Stimulated activated CD4-positive, alpha-beta T cell treated with anti-CD3 and anti-CD28 coated beads, Interleukin-1b, Interleukin-23, amount 100 ng/mL, for 1 hour (primary cell): ENCODE results near the gene RBMS1.

Experiments
- DNase-seq, 2 donors: peaks; one replicate each; pipeline ENCODE4 v3.0.0-alpha.2; 2020; ENCODE audit warnings: low read depth in 2 of 2

RBMS1 gene

GRCh38 chr2:160362541-160362940, 131.1 kb downstream of the RBMS1 start:
- no peak for DNase-seq

DNA sequence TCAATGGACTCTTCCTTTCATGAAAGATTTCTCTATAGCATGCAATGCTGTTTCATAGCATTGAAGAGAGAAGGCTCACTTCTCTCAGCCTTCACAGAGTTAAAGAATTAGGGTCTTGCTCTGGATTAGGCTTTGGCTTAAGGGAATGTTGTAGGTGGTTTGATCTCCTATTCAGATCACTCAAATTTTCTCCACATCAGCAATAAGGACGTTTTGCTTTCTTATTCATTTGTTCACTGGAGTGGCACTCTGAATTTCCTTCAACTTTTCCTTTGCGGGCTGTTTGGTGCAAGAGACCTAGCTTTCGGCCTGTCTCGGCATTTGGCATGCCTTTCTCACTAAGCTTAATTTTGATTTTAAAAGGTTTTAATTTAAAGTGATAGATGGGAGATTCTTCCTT, 131.6 kb downstream of the RBMS1 start:
- DNase-seq: no peak

GRCh38 chr2:160360089-160360757, 133.4 kb downstream of the RBMS1 start:
- DNase-seq: no peak

- no peak for DNase-seq
Observed at GRCh38 chr2:160358046-160358445, 135.6 kb downstream of the RBMS1 start.

GRCh38 chr2:160356485-160356884, 137.1 kb downstream of the RBMS1 start:
- no peak for DNase-seq

GRCh38 chr2:160355080-160355479, 138.5 kb downstream of the RBMS1 start:
- no peak for DNase-seq

DNA sequence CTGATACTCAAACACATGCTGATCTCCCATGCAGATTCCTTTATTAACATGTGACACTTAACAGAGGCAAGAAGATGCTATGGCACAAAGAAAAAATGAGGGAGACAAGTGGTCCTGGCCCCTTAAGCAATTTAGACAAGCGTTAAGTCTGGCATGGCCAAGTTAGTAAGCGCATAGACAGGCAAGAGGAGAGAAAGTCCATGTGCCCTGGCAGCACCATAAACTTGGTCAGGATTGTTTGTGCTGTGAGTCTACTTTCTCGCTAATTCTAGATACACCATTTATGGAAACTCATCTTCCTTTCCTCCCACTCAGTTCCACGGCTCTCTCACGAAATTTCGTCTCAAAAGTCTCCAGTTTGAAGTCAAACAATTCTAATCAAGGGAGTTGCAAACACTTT, 138.9 kb downstream of the RBMS1 start:
- DNase-seq: no peak

- no peak for DNase-seq
Observed at GRCh38 chr2:160353813-160354212, 139.8 kb downstream of the RBMS1 start.

- DNase-seq: no peak
Observed at GRCh38 chr2:160353166-160353565, 140.4 kb downstream of the RBMS1 start.

DNA sequence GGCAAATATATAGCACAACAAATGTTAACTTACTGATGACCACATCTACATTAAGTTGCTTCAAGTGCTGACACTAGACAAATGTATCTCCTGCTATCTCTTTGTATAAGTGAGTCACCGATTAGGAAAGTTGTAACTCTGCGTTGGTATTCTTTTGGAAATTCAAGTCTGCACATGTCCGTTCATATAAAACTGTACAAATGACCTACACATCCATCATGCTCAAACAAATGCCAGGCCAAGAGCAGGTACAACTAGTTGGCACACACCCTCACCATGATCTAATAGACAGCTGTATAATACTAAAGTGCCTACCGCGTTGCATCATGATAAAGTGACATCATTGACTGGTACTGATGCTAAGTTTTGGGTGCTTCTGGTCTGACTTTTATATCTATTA, 141.1 kb downstream of the RBMS1 start:
- DNase-seq: no peak

DNA sequence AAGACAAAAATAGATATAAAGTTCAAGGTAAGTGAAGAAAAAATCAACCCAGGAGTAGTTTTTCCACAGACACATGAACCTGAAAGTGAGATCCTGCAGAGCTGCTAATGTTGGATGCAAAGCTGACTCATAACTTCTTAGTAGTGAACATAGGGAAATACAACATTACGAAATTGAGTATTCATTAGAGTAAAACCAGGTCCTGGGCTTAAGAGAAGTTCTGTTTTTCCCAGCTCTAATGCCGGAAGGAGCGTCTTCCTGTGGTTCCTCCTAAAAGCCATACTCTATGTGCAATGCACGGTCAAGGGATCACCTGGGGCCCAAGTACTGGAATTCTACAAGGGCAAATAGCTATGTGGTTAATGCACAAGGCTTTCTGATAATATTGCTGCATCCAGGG, 141.7 kb downstream of the RBMS1 start:
- no peak for DNase-seq

DNA sequence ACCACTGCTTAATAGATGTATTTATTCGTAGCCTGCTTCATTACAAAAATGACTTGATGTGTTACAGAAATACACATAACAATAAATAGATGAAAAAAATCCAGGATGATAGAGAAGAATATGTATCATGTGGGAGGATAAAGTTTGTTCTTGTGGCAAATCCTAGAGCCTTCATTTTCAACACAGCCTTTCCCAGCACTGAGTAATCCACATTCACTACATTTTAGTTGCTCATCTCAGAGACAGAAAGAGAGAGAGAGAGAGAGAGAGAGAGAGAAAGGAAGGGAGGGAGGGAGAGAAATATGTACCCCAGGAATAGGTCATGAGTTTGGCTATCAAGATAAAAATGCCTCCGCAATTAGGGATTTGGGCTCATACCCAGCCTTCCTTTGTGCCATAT, 144.3 kb downstream of the RBMS1 start:
- no peak for DNase-seq

- DNase-seq: no peak
Observed at GRCh38 chr2:160347269-160347863, 146.2 kb downstream of the RBMS1 start.

- DNase-seq: no peak
Observed at GRCh38 chr2:160345071-160345764, 148.4 kb downstream of the RBMS1 start.

DNA sequence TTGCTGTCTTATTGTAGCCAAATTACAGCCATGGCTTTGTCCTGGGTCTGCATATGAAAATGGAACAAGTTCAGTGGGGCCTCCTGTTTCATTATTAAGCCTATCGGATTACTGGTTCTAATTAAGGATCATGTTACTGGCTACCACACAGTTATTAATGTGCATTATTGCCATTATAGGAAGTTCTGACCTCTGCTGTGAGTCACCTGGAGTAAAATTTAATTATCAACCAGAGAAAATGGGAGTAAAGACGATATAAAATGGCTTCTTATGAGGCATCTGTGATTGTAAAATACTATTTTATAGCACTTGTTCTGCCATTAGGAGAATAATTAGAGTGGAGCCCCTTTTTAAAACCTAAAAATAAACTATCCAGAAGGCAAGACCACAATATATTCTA, 150.2 kb downstream of the RBMS1 start:
- no peak for DNase-seq

DNA sequence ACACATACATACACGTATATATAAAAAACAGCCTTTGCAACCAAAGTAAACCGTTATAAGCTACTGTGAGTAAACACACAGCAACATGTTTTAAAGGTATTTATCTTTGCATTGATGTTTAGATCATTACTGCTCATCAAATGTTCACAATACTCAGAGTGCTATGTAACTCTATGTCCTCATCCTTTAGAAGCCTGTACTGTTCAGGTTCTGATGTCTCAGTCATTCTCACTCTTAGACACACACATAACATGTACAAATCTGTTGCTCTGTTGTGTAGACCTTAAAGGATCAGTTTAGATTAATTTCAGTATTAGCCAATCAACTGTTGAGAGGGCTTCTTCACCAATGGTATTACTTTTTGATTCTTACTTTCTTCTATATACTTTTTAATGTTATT, 153.9 kb downstream of the RBMS1 start:
- no peak for DNase-seq

- DNase-seq: no peak
Observed at GRCh38 chr2:160338901-160339685, 154.5 kb downstream of the RBMS1 start.

DNA sequence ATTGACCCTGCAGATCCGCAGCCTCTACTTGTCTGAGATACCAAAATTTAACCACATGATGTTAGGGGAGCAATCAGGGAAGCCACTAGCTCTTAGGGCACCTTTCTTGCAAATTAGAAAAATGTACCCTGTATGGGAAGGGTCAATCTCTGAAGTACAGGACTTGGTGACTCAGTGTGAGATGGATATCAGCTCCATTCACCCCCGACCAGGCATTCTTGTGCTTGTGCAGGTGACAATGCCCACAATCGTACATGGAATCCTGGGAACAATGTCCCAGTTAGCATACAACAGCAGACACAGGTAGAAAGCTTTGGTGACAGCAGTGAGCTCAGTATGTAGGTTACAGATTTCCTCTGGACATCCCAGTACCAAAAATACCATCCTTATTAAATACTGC, 155.9 kb downstream of the RBMS1 start:
- DNase-seq: no peak

GRCh38 chr2:160336635-160337034, 157.0 kb downstream of the RBMS1 start:
- DNase-seq: no peak

- DNase-seq: no peak
Observed at GRCh38 chr2:160336105-160336504, 157.5 kb downstream of the RBMS1 start.

DNA sequence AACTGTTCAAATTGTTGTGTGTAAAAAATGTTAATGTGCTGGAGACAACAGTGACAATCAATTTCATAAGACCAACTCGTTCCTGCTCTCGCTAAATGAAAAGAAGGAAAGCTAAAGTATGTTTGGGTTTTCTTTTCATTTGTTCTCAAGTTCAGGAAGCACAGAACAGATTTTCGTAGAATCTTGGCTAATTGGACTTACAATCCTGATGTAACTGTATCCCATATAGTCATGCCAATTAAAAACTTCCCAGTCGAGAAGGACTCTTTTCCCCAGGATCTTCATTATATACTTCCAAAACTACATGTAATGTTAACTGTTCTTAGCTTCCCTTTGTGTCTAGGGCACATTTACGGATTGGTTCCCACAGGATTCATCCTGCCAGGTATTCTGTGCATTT, 158.2 kb downstream of the RBMS1 start:
- no peak for DNase-seq

GRCh38 chr2:160334028-160334741, 159.4 kb downstream of the RBMS1 start:
- DNase-seq: no peak
